Thymus (tissue), 11 donors: ENCODE measurements around the gene NKIRAS2. TPM values are rescaled to one million over a fixed set of nuclear protein-coding genes. Genes with fewer than 3 reads are reported as not detected.
A peak's percentile ranks its signal among the peaks of the same experiment; 100 is the strongest.

ENCODE experiments used
- DNase-seq, 9 donors: peaks; one replicate each; pipeline ENCODE4 v3.0.0-alpha.2; 2013; ENCODE audit warnings: low spot score in 9 of 9, low read depth in 6 of 9, missing footprints in 1 of 9
- H3K27ac ChIP-seq, 2 donors: one replicate each; pipeline ENCODE4 v1.5.1; 2013; ENCODE audit warnings: control low read depth in 1 of 2, low read depth in 1 of 2, low read length in 1 of 2, mild to moderate bottlenecking in 1 of 2, moderate library complexity in 1 of 2
- H3K27me3 ChIP-seq, 2 donors: one replicate each; pipeline ENCODE4 v1.5.1; 2013; ENCODE audit warnings: low read length in 1 of 2; ENCODE audit not compliant: control insufficient read depth in 2 of 2, insufficient read depth in 1 of 2
- H3K36me3 ChIP-seq, 2 donors: one replicate each; pipeline ENCODE4 v1.5.1; 2013; ENCODE audit warnings: low read length in 1 of 2, mild to moderate bottlenecking in 1 of 2, moderate library complexity in 1 of 2; ENCODE audit not compliant: control insufficient read depth in 2 of 2, insufficient read depth in 2 of 2
- H3K4me1 ChIP-seq, 2 donors: one replicate each; pipeline ENCODE4 v1.5.1; 2013; ENCODE audit warnings: low read length in 2 of 2; ENCODE audit not compliant: control insufficient read depth in 2 of 2, insufficient read depth in 2 of 2
- H3K4me3 ChIP-seq, 2 donors: one replicate each; pipeline ENCODE4 v1.5.1; 2013; ENCODE audit warnings: low read length in 2 of 2, control low read depth in 1 of 2, mild to moderate bottlenecking in 1 of 2
- H3K9me3 ChIP-seq, 2 donors: one replicate each; pipeline ENCODE4 v1.5.1; 2013; ENCODE audit warnings: low read length in 1 of 2, mild to moderate bottlenecking in 1 of 2; ENCODE audit not compliant: control insufficient read depth in 2 of 2, insufficient read depth in 1 of 2
- WGBS: extraction: QIAGEN DNeasy Blood & Tissue Kit; methylation state at CpG from one replicate; pipeline ENCODE4 v1.1.7; 2013; 5-methylcytosine and 5-hydroxymethylcytosine counted together
- polyA plus RNA-seq: library from polyadenylated mRNA; stranded (reverse); fragments of 200-250 nt; gene quantifications from one replicate; pipeline ENCODE4 v1.2.3, GENCODE V29; 2013
- total RNA-seq: library from RNA; stranded (reverse); fragments of 120-200 nt; gene quantifications from one replicate; pipeline ENCODE4 v1.2.4, GENCODE V29; 2013
- donor health status: healthy.

Gene NKIRAS2
- total and polyA plus RNA-seq, 2 donors = 22.0 to 24.1 TPM

DNA sequence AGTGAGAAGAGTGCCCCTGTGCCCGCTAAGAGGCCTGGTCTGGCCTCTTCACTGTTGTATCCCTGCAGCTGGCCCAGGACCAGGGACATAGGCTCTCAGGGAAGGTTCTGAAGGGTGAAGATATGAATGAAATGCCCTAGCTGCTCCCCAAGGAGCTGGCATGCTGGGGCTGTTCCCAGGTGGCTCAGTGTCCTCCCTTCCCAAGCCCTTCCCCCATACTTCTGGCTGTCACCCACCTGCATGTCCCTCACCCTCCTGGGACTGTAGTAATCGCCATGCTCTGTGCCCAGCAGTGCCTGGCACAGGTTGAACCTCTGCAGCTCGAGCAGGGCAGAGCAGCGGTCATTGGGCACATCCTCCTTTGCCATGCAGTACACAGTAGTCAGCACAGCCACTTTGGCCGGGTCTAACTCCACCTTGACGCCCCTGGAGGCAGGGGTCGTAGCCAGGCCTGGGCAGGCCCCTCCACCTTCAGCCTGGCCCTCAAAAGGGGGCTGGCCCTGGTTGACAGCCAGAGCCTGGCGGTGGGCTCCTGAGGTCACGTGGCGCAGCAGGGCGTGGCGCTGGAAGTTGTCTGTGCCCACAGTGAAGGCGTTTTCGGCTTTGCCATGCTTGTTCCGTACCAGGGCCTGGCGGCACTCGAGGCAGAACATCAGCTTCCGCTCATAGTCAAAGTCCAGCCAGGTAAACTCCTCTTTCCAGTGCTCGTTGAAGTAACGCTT is 22.9 kb downstream of the NKIRAS2 start:
- H3K9me3 ChIP-seq = no peaks in the 10 kb centered on the region
- no peak overlapping the region for H3K27ac ChIP-seq
- peaks cover 6 to 20% of the 10 kb centered on the region in 2 donors for H3K27me3 ChIP-seq
- no peak overlapping the region for H3K4me3 ChIP-seq
- no peaks in the 10 kb centered on the region for H3K36me3 ChIP-seq
- 98% methylated on average over 20 of the region's 20 CpGs for WGBS
- H3K4me1 ChIP-seq = no peaks in the 10 kb centered on the region
- no peak for DNase-seq

DNA sequence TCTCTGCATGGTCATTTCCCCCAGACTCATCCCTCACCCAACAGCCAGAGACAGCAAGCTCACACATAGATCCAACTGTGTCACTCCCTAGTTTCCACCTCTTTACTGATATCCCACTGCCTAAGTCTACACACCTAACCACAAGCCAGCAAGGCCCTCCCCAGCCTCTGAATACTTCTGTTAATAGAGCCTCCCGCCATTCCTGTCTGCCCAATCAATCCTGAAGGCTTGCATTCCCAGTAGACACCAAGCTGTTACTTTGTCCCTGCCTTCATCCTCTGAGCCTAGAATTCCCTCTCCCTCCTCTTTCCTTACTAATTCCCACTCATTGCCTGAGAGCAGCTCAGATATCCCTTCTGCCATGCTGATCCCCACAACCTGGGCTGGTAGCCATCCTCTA is 25.8 kb downstream of the NKIRAS2 start:
- WGBS = 98% methylated on average over 1 of the region's 1 CpG
- no peak overlapping the region for H3K4me3 ChIP-seq

GRCh38 chr17:42047343-42047742 is 27.5 kb downstream of the NKIRAS2 start:
- DNase-seq = no peak
- H3K27ac ChIP-seq = no peak overlapping the region
- H3K4me1 ChIP-seq = peaks cover 10 to 14% of the 10 kb centered on the region in 2 donors
- peaks cover 0 to 35% of the 10 kb centered on the region in 2 donors for H3K27me3 ChIP-seq
- H3K36me3 ChIP-seq = no peaks in the 10 kb centered on the region
- no peak overlapping the region for H3K4me3 ChIP-seq
- 89% methylated on average over 12 of the region's 12 CpGs for WGBS
- no peaks in the 10 kb centered on the region for H3K9me3 ChIP-seq

More for the DNA sequence above, 25.8 kb downstream of the NKIRAS2 start:
- Histone ChIP-seq H3K9me3 (no peaks in the 10 kb centered on the region), H3K4me1 (peaks cover 7 to 11% of the 10 kb centered on the region in 2 donors), H3K27ac (no peak overlapping the region), H3K36me3 (no peaks in the 10 kb centered on the region), H3K27me3 (peaks cover 0 to 23% of the 10 kb centered on the region in 2 donors)
- DNase-seq = no peak

GRCh38 chr17:42049834-42050392 is 30.0 kb downstream of the NKIRAS2 start:
- Histone ChIP-seq H3K4me1 (peaks cover 22 to 28% of the 10 kb centered on the region in 2 donors), H3K4me3 (peak overlapping the region; percentile 30 to 69), H3K9me3 (peaks cover 0 to 9% of the 10 kb centered on the region in 2 donors), H3K27me3 (peaks cover 0 to 55% of the 10 kb centered on the region in 2 donors), H3K27ac (no peak overlapping the region), H3K36me3 (no peaks in the 10 kb centered on the region)
- 3% methylated on average over 7 of the region's 7 CpGs for WGBS
- no peak for DNase-seq

DNA sequence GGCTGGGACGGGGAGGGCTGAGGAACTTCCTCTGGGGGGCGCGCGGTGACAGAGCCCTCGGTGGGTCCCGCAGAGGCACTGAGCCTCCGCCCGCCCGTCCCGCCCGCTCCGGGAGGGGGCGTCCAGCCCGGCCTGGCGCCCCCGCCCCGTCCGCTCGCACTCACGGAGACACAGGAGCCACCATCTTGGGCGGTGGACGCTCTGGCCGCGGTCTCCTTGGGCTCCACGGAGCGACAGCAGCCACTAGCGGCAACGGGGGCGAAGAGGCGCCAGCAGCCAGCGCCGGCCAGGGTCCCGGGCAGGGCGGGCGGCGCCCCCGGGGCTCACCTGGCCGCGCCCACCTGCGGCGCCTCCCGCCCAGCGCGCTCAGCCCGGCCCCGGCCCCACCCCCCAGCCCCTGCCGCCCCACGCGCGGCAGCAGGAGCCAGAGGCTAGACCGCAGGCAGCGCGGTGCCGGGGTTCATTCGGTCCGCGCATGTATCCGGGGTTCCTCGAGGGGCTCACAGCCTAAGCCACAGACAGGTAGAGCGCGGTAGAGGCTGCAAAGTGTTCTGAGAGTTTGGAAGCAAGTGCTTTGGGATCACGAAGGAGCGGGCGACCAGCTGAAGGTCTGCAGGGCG is 30.6 kb downstream of the NKIRAS2 start, which contains the start of gene C17orf113:
Gene C17orf113, minus strand, starts transcription at position 209 of the 620 bp plus-strand sequence. CDS start 7,225 bp downstream, outside the sequence.
- Histone ChIP-seq H3K36me3 (no peaks in the 10 kb centered on the region), H3K4me3 (peak within 1 kb of the TSS; percentile 30 to 69), H3K9me3 (peaks cover 0 to 9% of the 10 kb centered on the region in 2 donors), H3K4me1 (peaks cover 27 to 34% of the 10 kb centered on the region in 2 donors), H3K27ac (peak within 1 kb of the TSS in 1 of 2 donors; percentile 13), H3K27me3 (peaks cover 0 to 55% of the 10 kb centered on the region in 2 donors)
- peak in 3 of 9 donors; percentile 58 to 79 (median 69) for DNase-seq
- WGBS = 4% methylated on average over 65 of the region's 65 CpGs

GRCh38 chr17:42051013-42051400 is 31.1 kb downstream of the NKIRAS2 start:
- Histone ChIP-seq H3K27me3 (peaks cover 0 to 55% of the 10 kb centered on the region in 2 donors), H3K4me1 (peaks cover 27 to 39% of the 10 kb centered on the region in 2 donors), H3K4me3 (peak overlapping the region in 1 of 2 donors; percentile 69), H3K27ac (no peak overlapping the region), H3K36me3 (no peaks in the 10 kb centered on the region), H3K9me3 (peaks cover 0 to 9% of the 10 kb centered on the region in 2 donors)
- 90% methylated on average over 8 of the region's 8 CpGs for WGBS
- DNase-seq = no peak

GRCh38 chr17:42051645-42052044 is 31.8 kb downstream of the NKIRAS2 start:
- no peaks in the 10 kb centered on the region for H3K36me3 ChIP-seq
- no peak for DNase-seq
- peaks cover 0 to 55% of the 10 kb centered on the region in 2 donors for H3K27me3 ChIP-seq
- H3K27ac ChIP-seq = no peak overlapping the region
- peaks cover 0 to 9% of the 10 kb centered on the region in 2 donors for H3K9me3 ChIP-seq
- peaks cover 27 to 44% of the 10 kb centered on the region in 2 donors for H3K4me1 ChIP-seq
- no peak overlapping the region for H3K4me3 ChIP-seq
- WGBS = 92% methylated on average over 7 of the region's 7 CpGs

DNA sequence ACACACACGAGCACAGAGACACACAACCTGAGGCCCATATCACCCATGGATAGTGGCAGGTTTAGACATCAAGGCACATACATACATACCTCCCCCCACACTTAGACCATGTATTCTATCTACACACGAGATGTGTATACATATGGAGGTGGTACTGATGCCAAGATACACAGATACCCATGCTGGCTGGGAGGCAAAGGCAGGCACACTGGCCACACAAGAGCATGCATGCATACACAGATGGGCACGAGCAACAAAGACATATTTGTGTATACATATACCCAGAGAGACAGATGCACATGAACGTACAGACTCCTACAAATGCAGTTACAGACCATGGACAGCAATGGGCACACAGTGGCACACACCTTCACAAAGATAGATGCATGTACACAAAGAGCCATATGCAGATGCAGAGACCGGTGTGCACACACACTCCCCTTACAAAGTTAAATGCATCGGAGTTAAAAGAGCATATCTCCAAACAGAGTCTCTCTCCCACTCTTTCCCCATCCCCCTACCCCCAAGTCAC is 32.5 kb downstream of the NKIRAS2 start:
- DNase-seq = no peak
- Histone ChIP-seq H3K36me3 (no peaks in the 10 kb centered on the region), H3K27me3 (peaks cover 0 to 55% of the 10 kb centered on the region in 2 donors), H3K4me3 (no peak overlapping the region), H3K27ac (no peak overlapping the region), H3K4me1 (peaks cover 33 to 51% of the 10 kb centered on the region in 2 donors), H3K9me3 (peaks cover 0 to 15% of the 10 kb centered on the region in 2 donors)
- WGBS = 94% methylated on average over 6 of the region's 6 CpGs
